ENCODE measurements around the gene FRRS1L.

The FRRS1L gene

DNA sequence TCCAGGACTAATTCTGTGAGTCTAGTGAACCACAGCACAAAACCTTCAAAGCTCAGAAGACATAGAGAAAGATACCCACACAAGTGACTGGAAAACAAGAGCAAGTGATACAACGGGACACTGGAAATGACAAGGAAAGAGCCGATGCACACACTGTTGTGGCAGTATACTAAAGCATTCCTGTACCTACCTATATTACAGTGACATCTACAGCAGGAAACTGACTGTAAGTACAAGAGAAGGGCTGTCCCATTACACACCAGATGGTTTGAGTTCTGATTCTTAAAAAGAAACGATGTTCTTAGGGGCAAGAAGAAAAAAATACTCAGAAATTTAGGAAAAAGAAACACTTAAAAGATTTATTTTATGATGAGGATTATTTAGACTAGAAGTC, 65.8 kb downstream of the FRRS1L start:
- no peak for DNase-seq

DNA sequence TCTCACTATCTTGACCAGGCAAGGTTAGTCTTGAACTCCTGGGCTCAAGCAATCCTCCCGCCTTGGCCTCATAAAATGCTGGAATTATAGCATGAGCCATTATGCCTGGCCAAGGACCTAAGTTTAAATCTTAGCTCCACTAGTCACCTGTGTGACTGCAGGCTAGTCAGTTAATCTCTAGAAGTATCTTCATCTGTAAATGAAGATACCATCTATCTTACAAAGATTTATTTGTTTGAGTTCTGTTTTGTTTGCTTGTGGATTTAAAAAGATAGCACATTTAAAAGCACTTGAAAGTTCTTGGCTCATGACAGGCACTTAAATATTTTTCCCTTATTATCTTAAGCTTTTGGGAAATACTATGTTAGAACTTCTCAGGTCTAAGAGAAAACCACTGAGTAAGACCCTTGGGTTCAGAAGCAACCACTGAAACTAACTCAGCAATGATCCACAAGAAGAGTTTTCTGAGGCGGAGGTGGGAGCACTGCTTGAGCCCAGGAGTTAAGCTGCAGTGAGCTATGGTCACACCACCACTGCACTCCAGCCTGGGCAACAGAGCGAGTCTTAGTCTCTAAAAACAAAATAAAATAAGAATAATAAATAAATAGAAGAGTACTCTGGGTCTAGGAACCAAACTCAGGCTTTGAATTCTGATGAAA, 66.4 kb downstream of the FRRS1L start:
- DNase-seq = no peak

DNA sequence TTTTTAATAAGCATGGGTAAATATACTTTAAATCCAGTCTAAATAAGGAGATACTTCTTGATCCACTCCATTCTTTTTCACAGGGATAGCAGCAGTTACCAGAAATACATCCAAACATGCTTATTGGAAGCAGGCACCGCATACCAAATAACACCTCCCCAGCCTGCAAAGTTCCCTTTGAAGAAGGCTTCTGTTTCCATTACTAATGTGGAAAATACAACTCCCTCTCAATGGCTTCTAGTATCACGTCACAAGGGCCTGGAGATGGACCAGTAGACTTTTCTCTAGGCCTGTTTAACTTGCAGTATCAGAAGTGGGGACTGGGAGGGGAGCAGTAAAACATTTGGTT, 68.1 kb downstream of the FRRS1L start:
- DNase-seq = no peak

DNA sequence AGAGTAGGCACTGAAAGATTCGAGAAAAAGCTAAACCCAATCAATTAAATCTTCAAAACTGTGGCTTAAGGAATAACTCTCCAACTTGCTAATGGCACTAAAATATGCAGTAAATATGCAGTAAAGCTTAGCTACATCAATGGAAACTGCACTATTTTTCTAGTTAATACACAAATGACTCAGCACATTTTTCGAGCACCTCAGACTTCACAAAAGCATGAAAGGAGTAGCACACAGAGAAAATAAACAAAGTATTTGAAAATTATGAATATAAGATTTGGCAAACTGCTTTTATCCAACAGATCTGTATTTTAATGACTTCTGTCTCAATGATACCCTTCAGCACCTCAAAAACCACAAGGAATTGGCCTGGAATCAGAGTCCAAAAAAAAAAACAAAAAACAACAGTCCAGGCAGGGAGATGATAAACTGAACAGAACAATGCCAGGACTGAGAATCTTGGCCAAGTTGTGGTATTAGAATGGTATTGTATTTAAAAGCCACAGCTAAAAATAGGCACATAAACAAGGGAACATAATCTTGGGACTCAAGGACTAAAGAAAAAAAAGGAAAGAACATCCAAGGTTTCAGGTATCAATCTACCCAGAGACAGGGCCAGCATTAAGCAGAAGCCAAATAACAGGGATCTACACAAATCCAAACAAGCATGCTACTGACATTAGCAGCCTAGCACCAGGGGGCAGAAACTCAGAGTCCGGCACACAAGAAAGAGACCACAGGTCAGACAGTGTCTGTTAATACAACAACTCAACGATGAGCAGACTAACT, 68.7 kb downstream of the FRRS1L start:
- no peak for DNase-seq

- no peak for DNase-seq
Measured at GRCh38 chr9:109097146-109097545, 69.9 kb downstream of the FRRS1L start.

DNA sequence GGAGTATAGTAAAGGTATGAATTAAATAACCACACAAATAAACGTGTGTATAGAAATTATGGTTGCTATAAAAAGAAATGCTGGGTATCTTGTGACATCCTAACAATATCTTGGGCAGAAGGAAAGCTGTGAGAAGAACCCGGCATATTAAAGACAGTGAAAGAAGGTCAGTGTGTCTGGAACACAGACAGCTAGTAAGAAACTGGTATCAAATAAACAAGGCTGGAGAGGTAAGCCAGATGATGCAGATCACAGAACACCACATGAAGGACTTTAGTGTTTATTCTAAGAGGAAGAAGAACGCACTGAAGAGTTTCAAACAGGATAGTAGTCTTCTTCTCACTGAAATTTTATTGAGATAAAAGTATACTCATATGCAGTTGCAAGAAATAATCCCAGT, 71.7 kb downstream of the FRRS1L start:
- DNase-seq = no peak

GRCh38 chr9:109094268-109094667, 72.8 kb downstream of the FRRS1L start:
- no peak for DNase-seq

GRCh38 chr9:109092587-109092986, 74.5 kb downstream of the FRRS1L start:
- no peak for DNase-seq

DNA sequence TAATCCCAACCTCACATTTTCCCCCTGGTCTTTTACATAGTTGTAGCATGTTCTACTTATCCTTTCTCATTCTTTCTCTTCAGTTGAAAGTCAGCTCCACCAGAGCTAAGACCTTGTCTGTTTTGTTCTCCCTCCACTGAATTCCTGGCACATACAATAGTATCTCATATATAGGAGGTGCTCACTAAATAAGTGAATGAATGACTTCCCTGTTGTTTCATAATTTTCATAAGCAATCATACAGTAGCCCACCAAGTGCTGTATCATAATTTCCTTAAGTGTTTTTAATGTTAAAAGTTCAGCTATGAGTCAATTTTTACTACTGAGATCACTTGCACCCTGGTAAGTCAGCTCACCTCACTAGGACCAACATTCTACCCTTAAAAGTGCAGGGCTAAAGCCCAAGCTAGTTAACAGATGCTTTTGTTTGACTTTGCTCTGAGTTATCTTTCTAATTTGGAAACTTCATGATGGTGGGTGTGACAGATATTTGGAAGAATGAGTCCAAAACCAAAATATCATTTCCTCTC, 74.9 kb downstream of the FRRS1L start:
- DNase-seq = no peak

- no peak for DNase-seq
Measured at GRCh38 chr9:109088221-109088620, 78.8 kb downstream of the FRRS1L start.

DNA sequence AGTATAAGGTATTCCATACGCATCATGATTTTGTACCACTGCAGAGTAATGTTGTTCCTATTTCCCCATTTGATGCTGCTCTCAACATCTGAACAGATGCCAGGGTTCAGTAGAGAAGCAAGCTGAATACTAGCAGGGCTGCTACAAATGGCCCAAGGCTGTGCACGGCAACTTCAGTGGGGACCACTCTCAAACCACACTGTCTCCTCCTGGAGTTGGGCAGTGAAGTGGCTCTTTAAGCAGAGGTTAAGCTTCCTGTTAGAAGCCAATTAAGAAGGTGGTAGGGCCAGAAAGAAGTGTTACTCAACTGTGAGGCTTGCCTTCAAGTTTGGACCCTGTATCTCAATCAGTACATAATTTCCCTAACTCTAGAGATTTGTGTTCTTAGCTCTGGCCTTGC, 79.3 kb downstream of the FRRS1L start:
- no peak for DNase-seq

DNA sequence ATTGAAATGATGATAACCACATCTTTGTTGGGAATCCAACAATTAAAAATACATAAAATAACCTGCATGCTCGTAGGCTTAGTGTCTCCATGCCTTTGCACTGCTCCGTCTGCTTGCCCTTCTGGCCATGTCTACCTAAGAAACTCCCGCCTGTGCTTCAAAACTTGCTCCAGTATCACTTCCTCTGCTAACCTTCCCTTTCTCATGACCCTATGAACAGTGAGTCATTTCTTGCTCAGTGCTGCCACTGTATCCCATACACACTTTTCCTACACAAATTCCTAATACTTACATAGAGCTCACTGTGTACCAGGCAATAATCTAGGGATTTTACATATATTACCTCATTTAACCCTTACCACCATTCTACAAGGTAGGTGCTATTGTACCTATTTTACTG, 80.8 kb downstream of the FRRS1L start:
- no peak for DNase-seq

GRCh38 chr9:109085510-109085909, 81.5 kb downstream of the FRRS1L start:
- DNase-seq = no peak

- DNase-seq = no peak
Measured at GRCh38 chr9:109083813-109084405, 83.1 kb downstream of the FRRS1L start.

- DNase-seq = no peak
Measured at GRCh38 chr9:109083141-109083540, 83.9 kb downstream of the FRRS1L start.

DNA sequence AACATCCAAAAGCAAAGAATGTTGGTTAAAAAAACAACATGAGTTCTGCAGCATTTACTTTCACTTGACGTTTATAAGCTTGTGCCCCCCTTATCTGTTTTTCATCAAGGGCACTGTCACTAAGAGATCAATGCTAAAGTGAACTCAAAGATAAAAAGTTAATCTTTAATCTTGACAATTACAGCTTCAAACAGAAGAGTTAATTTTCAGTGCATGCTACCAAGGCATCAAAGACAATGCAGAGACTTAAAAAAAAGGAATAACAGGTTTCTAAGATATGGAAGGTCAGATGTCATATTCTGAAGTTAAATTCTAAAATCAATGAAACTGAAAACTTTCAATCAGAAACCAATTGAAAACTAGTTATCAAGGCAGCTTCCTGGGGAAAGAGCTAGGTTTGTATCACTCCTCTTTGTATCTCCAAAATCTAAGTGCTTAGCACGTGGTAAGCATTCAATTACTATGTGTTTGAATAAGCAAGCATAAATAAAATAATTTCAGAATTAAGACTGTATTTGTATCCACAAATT, 84.9 kb downstream of the FRRS1L start:
- no peak for DNase-seq

All from activated CD4-positive, alpha-beta T cell treated with anti-CD3 and anti-CD28 coated beads for 1 hour (primary cell).